ENCODE data around the gene MACROH2A2.
"Not testable (repeated sequence)": the region's sequence is repeated elsewhere in the genome, so short reads cannot be mapped to it uniquely, and the experiment has no call there.

Gene MACROH2A2

GRCh38 chr10:70066190-70066589 is 13.5 kb downstream of the MACROH2A2 start:
- in situ Hi-C loops (cut with MboI; ENCODE audit: low sequenced_read_pairs) = no loop called here

GRCh38 chr10:70067586-70067985 is 14.9 kb downstream of the MACROH2A2 start:
- in situ Hi-C loops (cut with MboI; ENCODE audit: low sequenced_read_pairs) = no loop called here

GRCh38 chr10:70068925-70069324 is 16.3 kb downstream of the MACROH2A2 start:
- in situ Hi-C loops (cut with MboI; ENCODE audit: low sequenced_read_pairs) = no loop called here

- in situ Hi-C loops (cut with MboI; ENCODE audit: low sequenced_read_pairs) = no loop called here
These were observed 16.7 kb downstream of the MACROH2A2 start for GRCh38 chr10:70069346-70069745.

GRCh38 chr10:70070834-70071233 is 18.2 kb downstream of the MACROH2A2 start:
- in situ Hi-C loops (cut with MboI; ENCODE audit: low sequenced_read_pairs) = no loop called here

- in situ Hi-C loops (cut with MboI; ENCODE audit: low sequenced_read_pairs) = no loop called here
These were observed 21.5 kb downstream of the MACROH2A2 start for GRCh38 chr10:70074165-70074564.

GRCh38 chr10:70074971-70075370 is 22.3 kb downstream of the MACROH2A2 start:
- in situ Hi-C loops (cut with MboI; ENCODE audit: low sequenced_read_pairs) = no loop called here

- in situ Hi-C loops (cut with MboI; ENCODE audit: low sequenced_read_pairs) = no loop called here
These were observed 25.7 kb downstream of the MACROH2A2 start for GRCh38 chr10:70078329-70078728.

- in situ Hi-C loops (cut with MboI; ENCODE audit: low sequenced_read_pairs) = no loop called here
These were observed 26.3 kb downstream of the MACROH2A2 start for GRCh38 chr10:70078937-70079336.

GRCh38 chr10:70080789-70081188 is 28.1 kb downstream of the MACROH2A2 start:
- in situ Hi-C loops (cut with MboI; ENCODE audit: low sequenced_read_pairs) = not testable (repeated sequence)

- in situ Hi-C loops (cut with MboI; ENCODE audit: low sequenced_read_pairs) = no loop called here
These were observed 31.5 kb downstream of the MACROH2A2 start for GRCh38 chr10:70084189-70084588.

GRCh38 chr10:70085975-70086613 is 33.4 kb downstream of the MACROH2A2 start:
- in situ Hi-C loops (cut with MboI; ENCODE audit: low sequenced_read_pairs) = no loop called here

GRCh38 chr10:70087616-70088307 is 35.1 kb downstream of the MACROH2A2 start:
- in situ Hi-C loops (cut with MboI; ENCODE audit: low sequenced_read_pairs) = no loop called here

- in situ Hi-C loops (cut with MboI; ENCODE audit: low sequenced_read_pairs) = no loop called here
These were observed 35.7 kb downstream of the MACROH2A2 start for GRCh38 chr10:70088308-70088698.

GRCh38 chr10:70090013-70090412 is 37.4 kb downstream of the MACROH2A2 start:
- in situ Hi-C loops (cut with MboI; ENCODE audit: low sequenced_read_pairs) = no loop called here

GRCh38 chr10:70090951-70091350 is 38.3 kb downstream of the MACROH2A2 start:
- in situ Hi-C loops (cut with MboI; ENCODE audit: low sequenced_read_pairs) = no loop called here

GRCh38 chr10:70092389-70092718 is 39.7 kb downstream of the MACROH2A2 start:
- in situ Hi-C loops (cut with MboI; ENCODE audit: low sequenced_read_pairs) = no loop called here

- in situ Hi-C loops (cut with MboI; ENCODE audit: low sequenced_read_pairs) = no loop called here
These were observed 40.8 kb downstream of the MACROH2A2 start for GRCh38 chr10:70093335-70093944.

- in situ Hi-C loops (cut with MboI; ENCODE audit: low sequenced_read_pairs) = no loop called here
These were observed 41.6 kb downstream of the MACROH2A2 start for GRCh38 chr10:70094250-70094649.

GRCh38 chr10:70096016-70096704 is 43.5 kb downstream of the MACROH2A2 start:
- in situ Hi-C loops (cut with MboI; ENCODE audit: low sequenced_read_pairs) = no loop called here

- in situ Hi-C loops (cut with MboI; ENCODE audit: low sequenced_read_pairs) = no loop called here
These were observed 44.2 kb downstream of the MACROH2A2 start for GRCh38 chr10:70096705-70097420.
